Esophagus muscularis mucosa (tissue), 4 donors: ENCODE results near the gene TPK1.

Experiments
- CTCF ChIP-seq, 3 experiments: fragments of 200-600 bp in 2 of 3; fragments of 450-650 bp in 1 of 3; sonication (generic) in 2 of 3; IDR thresholded peaks; one replicate each; pipeline ENCODE4 v1.5.1; 2017 to 2019; ENCODE audit warnings: antibody characterized with exemption in 3 of 3, mild to moderate bottlenecking in 2 of 3, moderate library complexity in 1 of 3
- EP300 ChIP-seq: sonication (generic); formaldehyde crosslinking; IDR thresholded peaks from one replicate; pipeline ENCODE4 v1.6.1; 2017; ENCODE audit warnings: antibody characterized with exemption
- POLR2A ChIP-seq: fragments of 450-650 bp; IDR thresholded peaks from one replicate; pipeline ENCODE4 v1.6.1; 2017; ENCODE audit warnings: antibody characterized with exemption, moderate library complexity, mild to moderate bottlenecking, low read depth
- POLR2AphosphoS5 ChIP-seq, 2 donors: sonication (generic); formaldehyde crosslinking; IDR thresholded peaks; one replicate each; pipeline ENCODE4 v1.6.1; 2017; ENCODE audit warnings: antibody characterized with exemption in 2 of 2

DNA sequence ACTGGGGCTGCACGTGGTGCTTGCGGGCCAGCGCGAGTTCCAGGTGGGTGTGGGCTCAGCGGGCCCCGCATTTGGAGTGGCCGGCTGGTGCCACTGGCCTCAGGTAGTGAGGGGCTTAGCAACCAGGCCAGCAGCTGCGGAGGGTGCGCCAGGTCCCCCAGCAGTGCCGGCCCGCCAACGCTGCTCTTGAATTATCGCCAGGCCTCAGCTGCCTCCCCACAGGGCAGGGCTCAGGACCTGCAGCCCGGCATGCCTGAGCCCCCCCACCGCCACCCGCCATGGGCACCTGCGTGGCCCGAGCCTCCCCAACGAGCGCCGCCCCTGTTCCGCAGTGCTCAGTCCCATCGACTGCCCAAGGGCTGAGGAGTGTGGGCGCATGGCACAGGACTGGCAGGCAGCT lies 185.4 kb downstream of the TPK1 start:
- TF ChIP-seq CTCF (IDR thresholded peaks at IDR 0.05) = no peak
- TF ChIP-seq POLR2AphosphoS5 (IDR thresholded peaks at IDR 0.05) = no peak
- no peak for TF ChIP-seq POLR2A
- no peak for TF ChIP-seq EP300
